GM12878 (cell line): ENCODE measurements around the gene HUNK. TPM values are rescaled to one million over a fixed set of nuclear protein-coding genes. Genes with fewer than 3 reads are reported as not detected.

Source experiments
- ATAC-seq: fragments of 200-7000 bp; cut with Tn5 transposase; 3 replicates; pipeline ENCODE4 v1.9.1; 2020; ENCODE audit warnings: mild to moderate bottlenecking, moderate library complexity
- BruUV-seq: library from RNA; stranded (reverse); fragments of 400-500 nt; replicated peaks from 2 replicates; lab custom pipeline; 2021; lab: Mats Ljungman, UMichigan
- CTCF ChIA-PET: fragments of 300-600 bp; sonication (Branson Sonifier 250); formaldehyde crosslinking; extraction: SDS; loops from one replicate; lab custom pipeline; 2021; ENCODE audit warnings: inconsistent platforms; lab: Yijun Ruan, JAX
- POLR2A ChIA-PET: fragments of 350-600 bp; formaldehyde crosslinking; extraction: SDS; loops from one replicate; lab custom pipeline; 2021; ENCODE audit warnings: inconsistent platforms; lab: Charles Lee
- RAD21 ChIA-PET: fragments of 300-600 bp; sonication (Branson Sonifier 250); formaldehyde crosslinking; loops from one replicate; lab custom pipeline; 2023; ENCODE audit warnings: antibody characterized with exemption; ENCODE audit not compliant: unreplicated experiment; lab: Charles Lee
- SMC1A ChIA-PET: fragments of 300-600 bp; sonication (Branson Sonifier 250); formaldehyde crosslinking; loops from one replicate; lab custom pipeline; 2023; ENCODE audit not compliant: unreplicated experiment, uncharacterized antibody; lab: Charles Lee
- DNase-seq: peaks from one replicate; pipeline ENCODE4 v3.0.0-alpha.2; 2011; ENCODE audit warnings: low read depth, low spot score
- FAIRE-seq: peaks from 3 replicates; lab custom pipeline; 2011; peaks lifted over from hg19 to GRCh38; lab: Jason Lieb, UNC
- H2AFZ ChIP-seq: 2 replicates; pipeline ENCODE4 v1.6.0; 2011; ENCODE audit warnings: low read depth, low read length, control low read depth; ENCODE audit not compliant: control insufficient read depth
- H3K27ac ChIP-seq: 2 replicates; pipeline ENCODE4 v1.5.1; 2011; ENCODE audit warnings: control low read depth; ENCODE audit not compliant: control insufficient read depth, insufficient read depth
- H3K27me3 ChIP-seq, 2 experiments: replicated peaks in 1 of 2; 2 replicates each; pipeline versions ENCODE4 v1.6.0 to v1.6.1; 2011; ENCODE audit warnings: low read length in 1 of 2; ENCODE audit not compliant: control insufficient read depth in 2 of 2, insufficient read depth in 2 of 2
- H3K36me3 ChIP-seq, 2 experiments: 2 replicates each; pipeline ENCODE4 v1.5.1; 2011; ENCODE audit warnings: low read length in 1 of 2; ENCODE audit not compliant: control insufficient read depth in 2 of 2, insufficient read depth in 2 of 2
- H3K4me1 ChIP-seq: 2 replicates; pipeline ENCODE4 v1.6.1; 2011; ENCODE audit warnings: mild to moderate bottlenecking, low read length, moderate library complexity, mixed read lengths; ENCODE audit not compliant: control insufficient read depth, insufficient read depth
- H3K4me2 ChIP-seq: 2 replicates; pipeline ENCODE4 v1.6.0; 2011; ENCODE audit warnings: control low read depth; ENCODE audit not compliant: control insufficient read depth, insufficient read depth
- H3K4me3 ChIP-seq: fragments of 200-600 bp; sonication (generic); 2 replicates; pipeline ENCODE4 v1.5.1; 2016
- H3K79me2 ChIP-seq: 2 replicates; pipeline ENCODE4 v1.6.0; 2011; ENCODE audit warnings: low read length; ENCODE audit not compliant: control insufficient read depth, insufficient read depth
- H3K9ac ChIP-seq: 2 replicates; pipeline ENCODE4 v1.8.0; 2011; ENCODE audit warnings: low read length, control low read depth, mixed read lengths; ENCODE audit not compliant: control insufficient read depth, insufficient read depth
- H3K9me3 ChIP-seq: replicated peaks from 3 replicates; pipeline ENCODE4 v1.5.1; 2011; ENCODE audit warnings: mild to moderate bottlenecking, low read length; ENCODE audit not compliant: control insufficient read depth, insufficient read depth
- H4K20me1 ChIP-seq: 2 replicates; pipeline ENCODE4 v1.6.0; 2011; ENCODE audit not compliant: control insufficient read depth, insufficient read depth
- ATF2 ChIP-seq: IDR thresholded peaks from 2 replicates; pipeline ENCODE4 v1.6.1; 2012; ENCODE audit warnings: low read length, inconsistent platforms
- CHD1 ChIP-seq: IDR thresholded peaks from 2 replicates; pipeline ENCODE4 v1.6.1; 2012; ENCODE audit warnings: low read depth, low read length, improper control_type of control experiment
- E2F4 ChIP-seq: IDR thresholded peaks from 2 replicates; pipeline ENCODE4 v1.6.1; 2012; ENCODE audit warnings: low read depth, low read length, improper control_type of control experiment
- E2F8 ChIP-seq: fragments of 450-650 bp; IDR thresholded peaks from 2 replicates; pipeline ENCODE4 v1.6.1; 2018; ENCODE audit warnings: mild to moderate bottlenecking, low read depth, moderate library complexity; ENCODE audit not compliant: partially characterized antibody
- EP300 ChIP-seq, 2 experiments: fragments of 150-350 bp in 1 of 2; IDR thresholded peaks; 2 replicates each; pipeline ENCODE4 v1.6.1; 2011 to 2012; ENCODE audit warnings: low read depth in 2 of 2, low read length in 2 of 2, borderline replicate concordance in 1 of 2, improper control_type of control experiment in 1 of 2, inconsistent platforms in 1 of 2; ENCODE audit not compliant: control insufficient read depth in 1 of 2
- GATAD2B ChIP-seq: fragments of 450-650 bp; conservative IDR thresholded peaks from 2 replicates; pipeline ENCODE4 v1.6.1; 2017; ENCODE audit warnings: low read depth, mild to moderate bottlenecking, moderate library complexity
- HDAC2 ChIP-seq: fragments of 200-600 bp; sonication (generic); IDR thresholded peaks from 2 replicates; pipeline ENCODE4 v1.6.1; 2017
- HDAC6 ChIP-seq: fragments of 200-600 bp; sonication (generic); IDR thresholded peaks from one replicate; pipeline ENCODE4 v1.8.0; 2017; ENCODE audit warnings: antibody characterized with exemption; ENCODE audit not compliant: unreplicated experiment
- IKZF1 ChIP-seq: fragments of 450-650 bp; conservative IDR thresholded peaks from 2 replicates; pipeline ENCODE4 v1.6.1; 2017; ENCODE audit warnings: antibody characterized with exemption, mild to moderate bottlenecking
- IRF3 ChIP-seq: fragments of 450-650 bp; IDR thresholded peaks from 2 replicates; pipeline ENCODE4 v1.6.1; 2014; ENCODE audit warnings: mild to moderate bottlenecking
- KAT2A ChIP-seq: conservative IDR thresholded peaks from 2 replicates; pipeline ENCODE4 v1.6.1; 2011; ENCODE audit warnings: low read depth, low read length; ENCODE audit not compliant: control insufficient read depth
- NRF1 ChIP-seq: conservative IDR thresholded peaks from 2 replicates; pipeline ENCODE4 v1.6.1; 2011; ENCODE audit warnings: mild to moderate bottlenecking, low read depth, low read length, improper control_type of control experiment
- PAX8 ChIP-seq: fragments of 450-650 bp; IDR thresholded peaks from 2 replicates; pipeline ENCODE4 v1.6.1; 2017; ENCODE audit warnings: mild to moderate bottlenecking, moderate library complexity
- RFX5 ChIP-seq: IDR thresholded peaks from 2 replicates; pipeline ENCODE4 v1.6.1; 2011; ENCODE audit warnings: low read depth, low read length, improper control_type of control experiment
- SIN3A ChIP-seq: IDR thresholded peaks from 2 replicates; pipeline ENCODE4 v1.6.1; 2012; ENCODE audit warnings: low read depth, low read length, improper control_type of control experiment
- STAT3 ChIP-seq: IDR thresholded peaks from 2 replicates; pipeline ENCODE4 v1.6.1; 2011; ENCODE audit warnings: low read depth, low read length, improper control_type of control experiment
- TCF3 ChIP-seq: IDR thresholded peaks from 2 replicates; pipeline ENCODE4 v1.6.1; 2012; ENCODE audit warnings: low read depth, mild to moderate bottlenecking, low read length, borderline replicate concordance; ENCODE audit not compliant: insufficient read depth
- ZNF622 ChIP-seq: fragments of 450-650 bp; IDR thresholded peaks from 2 replicates; pipeline ENCODE4 v1.6.1; 2017; ENCODE audit warnings: mild to moderate bottlenecking, inconsistent platforms
- WGBS: methylation state at CpG from one replicate; pipeline ENCODE4 v1.1.6; 2016; ENCODE audit warnings: low lambda C conversion rate; ENCODE audit not compliant: insufficient replicate concordance, insufficient coverage; ENCODE audit errors: missing lambda C conversion rate; 5-methylcytosine and 5-hydroxymethylcytosine counted together
- in situ Hi-C: fragments of 300-500 bp; cut with MboI; formaldehyde crosslinking; loops from 9 replicates; pipeline ENCODE4 v1.14.3; 2018; ENCODE audit warnings: mixed read lengths
- intact Hi-C: fragments of 100-400 bp; cut with micrococcal nuclease; formaldehyde crosslinking; loops from one replicate; pipeline ENCODE4 v1.14.2; 2022; ENCODE audit not compliant: unreplicated experiment
- polyA plus RNA-seq, 11 experiments: library from polyadenylated mRNA; depleted of rRNA in 4 of 11; unstranded in 6 of 11; stranded (reverse) in 5 of 11; fragments of >200 nt; fragmentation: Nextera tagmentation in 4 of 11; fragmentation: Illumina TruSeq in 1 of 11; extraction: Ambion mirVana in 4 of 11; extraction: Trizol in 1 of 11; gene quantifications; 1 replicate in 1 of 11; 2 replicates in 10 of 11; pipeline versions ENCODE4 v1.2.1 to v1.2.3, GENCODE V29; 2011 to 2016; ENCODE audit warnings: inconsistent platforms in 2 of 11, missing spikeins in 2 of 11, low read depth in 1 of 11
- total RNA-seq, 4 experiments: library from RNA; depleted of rRNA in 3 of 4; stranded (reverse); fragments of >200 nt in 3 of 4; fragmentation: Illumina TruSeq in 1 of 4; extraction: Trizol in 1 of 4; gene quantifications; 2 replicates each; pipeline versions ENCODE4 v1.2.1 to v1.2.3, GENCODE V29; 2013 to 2021

The HUNK gene
- total and polyA plus RNA-seq, 10 of the 15 experiments (the other 5 are each of a cell fraction or from before 2014, with no cell fraction given) = under 0.01 to 0.14 (median 0.03) TPM; not detected in 7

GRCh38 chr21:31909153-31910073 is 36.6 kb downstream of the HUNK start:
- in situ Hi-C loops = no loop called here
- DNase-seq (no peak), FAIRE-seq (no peak), ATAC-seq (no peak)
- ChIA-PET SMC1A (no interaction called here), CTCF (no interaction called here), POLR2A (no interaction called here), RAD21 (no interaction called here)
- intact Hi-C loops = no loop called here
- peaks cover 2 to 5% of the 10 kb centered on the region in 2 experiments; a peak in 2 of 4 replicates for H3K27me3 ChIP-seq
- no peaks in the 10 kb centered on the region for H3K9me3 ChIP-seq
- no peak overlapping the region for H3K9ac ChIP-seq
- no peak overlapping the region for H2AFZ ChIP-seq
- no peaks in the 10 kb centered on the region for H3K79me2 ChIP-seq
- no peaks in the 10 kb centered on the region for H3K36me3 ChIP-seq
- no peak for TF ChIP-seq ATF2
- TF ChIP-seq ZNF622 = no peak
- TF ChIP-seq GATAD2B = no peak
- TF ChIP-seq E2F8 = no peak
- TF ChIP-seq E2F4 = no peak
- TF ChIP-seq TCF3 = no peak
- no peak for TF ChIP-seq SIN3A
- no peak for TF ChIP-seq RFX5
- no peak for TF ChIP-seq KAT2A
- TF ChIP-seq HDAC6 = no peak
- no peak for TF ChIP-seq IKZF1
- no peak for TF ChIP-seq PAX8
- no peak for TF ChIP-seq STAT3
- no peak for TF ChIP-seq NRF1
- TF ChIP-seq EP300 (IDR thresholded peaks at IDR 0.05; ENCODE audit: borderline replicate concordance in 1 of 2, control insufficient read depth in 1 of 2, low read depth in 2 of 2, low read length in 2 of 2) = no peak
- no peak for TF ChIP-seq CHD1
- TF ChIP-seq HDAC2 = no peak
- TF ChIP-seq IRF3 = no peak
- no peaks in the 10 kb centered on the region for H4K20me1 ChIP-seq
- H3K4me1 ChIP-seq = no peaks in the 10 kb centered on the region
- H3K4me2 ChIP-seq = no peak overlapping the region
- 8% methylated on average over 18 of the region's 18 CpGs for WGBS
- BruUV-seq = no TSS peak
- H3K4me3 ChIP-seq = no peak overlapping the region
- H3K27ac ChIP-seq = no peak overlapping the region
